ENCODE results near the gene AKR7A2. TPM values are rescaled to one million over a fixed set of nuclear protein-coding genes. Genes with fewer than 3 reads are reported as not detected.

AKR7A2 gene
- total RNA-seq, 2 experiments from 2014 or later = 42.9 to 43.4 TPM

GRCh38 chr1:19327736-19328135 lies 15.8 kb upstream of the AKR7A2 start:
- intact Hi-C loops (cut with micrococcal nuclease) = no loop called here
- H3K27ac Mint-ChIP-seq = no peak overlapping the region
- DNase-seq (no peak), ATAC-seq (no peak)
- TF ChIP-seq CTCF (IDR thresholded peaks at IDR 0.05) = no peak
- H3K27me3 Mint-ChIP-seq = no peaks in the 10 kb centered on the region
- H3K4me3 Mint-ChIP-seq = no peak overlapping the region
- ChIA-PET CTCF (interaction anchor here (0.7 kb wide), 1 partner anchor 326 kb away, joined by 3 read pairs; no protein-coding TSS in a partner anchor), POLR2A (no interaction called here)
- H3K36me3 Mint-ChIP-seq (ENCODE audit: low read depth) = no peaks in the 10 kb centered on the region
- H3K4me1 Mint-ChIP-seq (ENCODE audit: low read depth) = no peaks in the 10 kb centered on the region
- no peaks in the 10 kb centered on the region for H3K9me3 Mint-ChIP-seq

GRCh38 chr1:19327301-19327700 lies 15.4 kb upstream of the AKR7A2 start:
- H3K4me1 Mint-ChIP-seq (ENCODE audit: low read depth) = no peaks in the 10 kb centered on the region
- ATAC-seq (no peak), DNase-seq (no peak)
- POLR2A ChIA-PET = no interaction called here
- no peaks in the 10 kb centered on the region for H3K9me3 Mint-ChIP-seq
- no peaks in the 10 kb centered on the region for H3K27me3 Mint-ChIP-seq
- H3K36me3 Mint-ChIP-seq (ENCODE audit: low read depth) = no peaks in the 10 kb centered on the region
- no peak for TF ChIP-seq CTCF (IDR thresholded peaks at IDR 0.05)
- intact Hi-C loops (cut with micrococcal nuclease) = no loop called here
- CTCF ChIA-PET = interaction anchor here (0.7 kb wide), 1 partner anchor 327 kb away, joined by 3 read pairs; no protein-coding TSS in a partner anchor
- no peak overlapping the region for H3K27ac Mint-ChIP-seq
- no peak overlapping the region for H3K4me3 Mint-ChIP-seq

- intact Hi-C loops (cut with micrococcal nuclease) = no loop called here
- no peaks in the 10 kb centered on the region for H3K4me1 Mint-ChIP-seq (ENCODE audit: low read depth)
- TF ChIP-seq CTCF (IDR thresholded peaks at IDR 0.05) = no peak
- no peaks in the 10 kb centered on the region for H3K36me3 Mint-ChIP-seq (ENCODE audit: low read depth)
- DNase-seq (no peak), ATAC-seq (no peak)
- no peaks in the 10 kb centered on the region for H3K9me3 Mint-ChIP-seq
- ChIA-PET POLR2A (interaction anchor here (0.9 kb wide), 1 partner anchor 8 kb away, joined by 3 read pairs; no protein-coding TSS in a partner anchor), CTCF (no interaction called here)
- no peak overlapping the region for H3K27ac Mint-ChIP-seq
- no peaks in the 10 kb centered on the region for H3K27me3 Mint-ChIP-seq
- no peak overlapping the region for H3K4me3 Mint-ChIP-seq
Measured at GRCh38 chr1:19326748-19327065, 14.8 kb upstream of the AKR7A2 start.

GRCh38 chr1:19325958-19326747 lies 14.2 kb upstream of the AKR7A2 start:
- DNase-seq (no peak), ATAC-seq (no peak)
- ChIA-PET CTCF (no interaction called here), POLR2A (interaction anchor here (0.9 kb wide), 1 partner anchor 9 kb away, joined by 3 read pairs; no protein-coding TSS in a partner anchor)
- H3K9me3 Mint-ChIP-seq = no peaks in the 10 kb centered on the region
- H3K4me1 Mint-ChIP-seq (ENCODE audit: low read depth) = no peaks in the 10 kb centered on the region
- no peak for TF ChIP-seq CTCF (IDR thresholded peaks at IDR 0.05)
- H3K27ac Mint-ChIP-seq = no peak overlapping the region
- intact Hi-C loops (cut with micrococcal nuclease) = no loop called here
- H3K27me3 Mint-ChIP-seq = no peaks in the 10 kb centered on the region
- H3K36me3 Mint-ChIP-seq (ENCODE audit: low read depth) = no peaks in the 10 kb centered on the region
- no peak overlapping the region for H3K4me3 Mint-ChIP-seq

GRCh38 chr1:19325368-19325957 lies 13.5 kb upstream of the AKR7A2 start:
- no peak for TF ChIP-seq CTCF (IDR thresholded peaks at IDR 0.05)
- no peaks in the 10 kb centered on the region for H3K4me1 Mint-ChIP-seq (ENCODE audit: low read depth)
- H3K27ac Mint-ChIP-seq = no peak overlapping the region
- no peaks in the 10 kb centered on the region for H3K27me3 Mint-ChIP-seq
- DNase-seq (no peak), ATAC-seq (no peak)
- H3K4me3 Mint-ChIP-seq = no peak overlapping the region
- ChIA-PET POLR2A (no interaction called here), CTCF (no interaction called here)
- no peaks in the 10 kb centered on the region for H3K9me3 Mint-ChIP-seq
- H3K36me3 Mint-ChIP-seq (ENCODE audit: low read depth) = no peaks in the 10 kb centered on the region
- intact Hi-C loops (cut with micrococcal nuclease) = no loop called here

Data from activated CD8-positive, alpha-beta T cell treated with anti-CD3 and anti-CD28 coated beads for 36 hours (primary cell).